ENCODE data around the gene ZNFX1.

- TF ChIP-seq CTCF (IDR thresholded peaks at IDR 0.05) = no peak
- TF ChIP-seq RCOR1 (IDR thresholded peaks at IDR 0.05; ENCODE audit: low read depth, low read length) = no peak
Observed at GRCh38 chr20:49323622-49324238, 45.9 kb upstream of the ZNFX1 start.
